ENCODE measurements around the gene GRIK2. TPM values are rescaled to one million over a fixed set of nuclear protein-coding genes. Genes with fewer than 3 reads are reported as not detected.

GRIK2 gene
- total and polyA plus RNA-seq, 2 of the 4 experiments (the other 2 are of a cell fraction): 8.2 to 15.2 TPM

- no peak overlapping the region for H4K91ac ChIP-seq (ENCODE audit: insufficient read depth, low read depth, low read length)
- H4K20me1 ChIP-seq (ENCODE audit: insufficient read depth, low read length): no peaks in the 10 kb centered on the region
- no peaks in the 10 kb centered on the region for H3K36me3 ChIP-seq (ENCODE audit: control insufficient read depth, insufficient read depth, low read length)
- BruUV-seq (replicated peaks): no TSS peak
- intact Hi-C loops (cut with micrococcal nuclease) (no loop called here), in situ Hi-C loops (cut with MboI; ENCODE audit: low sequenced_read_pairs) (no loop called here), dilution Hi-C loops (cut with HindIII; ENCODE audit: low sequenced_read_pairs, unreplicated experiment) (no loop called here)
- H3K56ac ChIP-seq (ENCODE audit: extremely low read depth, insufficient read depth, low read length): no peak overlapping the region
- no peaks in the 10 kb centered on the region for H3K9me1 ChIP-seq (ENCODE audit: insufficient read depth, low read length)
- no peak overlapping the region for H4K5ac ChIP-seq (ENCODE audit: low read depth, low read length)
- POLR2A ChIA-PET (ENCODE audit: unreplicated experiment): interaction anchor here (0.5 kb wide), 1 partner anchor 731 kb away, joined by 3 read pairs; no protein-coding TSS in a partner anchor
- no peak overlapping the region for H2AFZ ChIP-seq (replicated peaks; ENCODE audit: low read length, poor library complexity)
- no peaks in the 10 kb centered on the region for H3K4me1 ChIP-seq (ENCODE audit: control insufficient read depth, insufficient read depth, low read length)
- no peak overlapping the region for H2BK15ac ChIP-seq (ENCODE audit: low read depth, low read length)
- DNase-seq (no peak), ATAC-seq (ENCODE audit: low read depth) (no peak)
- H2BK5ac ChIP-seq (ENCODE audit: low read depth, low read length, poor library complexity, severe bottlenecking): no peak overlapping the region
- H3K9me3 ChIP-seq (ENCODE audit: control insufficient read depth, insufficient read depth, low read length): no peaks in the 10 kb centered on the region
- no peak overlapping the region for H2BK20ac ChIP-seq (ENCODE audit: low read depth, low read length)
- H3K4me2 ChIP-seq (ENCODE audit: low read depth, low read length): no peak overlapping the region
- CTCF ChIA-PET: interaction anchor here (0.6 to 1.8 kb wide), 2 partner anchors 10 to 312 kb away, joined by 4 to 5 read pairs; no protein-coding TSS in a partner anchor
- no CpG with 5 or more reads among the region's 6 CpGs for WGBS, 2 experiments (ENCODE audit: extremely low coverage in 2 of 2, insufficient read length in 1 of 2)
- TF ChIP-seq MAZ (IDR thresholded peaks at IDR 0.05; ENCODE audit: borderline replicate concordance, low read depth, low read length) (no peak), RFX5 (IDR thresholded peaks at IDR 0.05; ENCODE audit: low read depth, low read length) (no peak), POLR2A (IDR thresholded peaks at IDR 0.05; ENCODE audit: low read depth, low read length) (no peak), MAFK (IDR thresholded peaks at IDR 0.05; ENCODE audit: low read depth, low read length) (no peak), RAD21 (IDR thresholded peaks at IDR 0.05; ENCODE audit: low read length) (no peak), MXI1 (IDR thresholded peaks at IDR 0.05; ENCODE audit: borderline replicate concordance, low read depth, low read length) (no peak), CHD1 (IDR thresholded peaks at IDR 0.05; ENCODE audit: low read depth, low read length) (no peak)
- no peak overlapping the region for H2BK120ac ChIP-seq (ENCODE audit: low read depth, low read length)
- no peaks in the 10 kb centered on the region for H3K79me1 ChIP-seq (ENCODE audit: low read depth in 1 of 2, low read length in 2 of 2)
- H4K8ac ChIP-seq (ENCODE audit: low read depth in 2 of 2, low read length in 2 of 2): no peak overlapping the region
- H2AK9ac ChIP-seq (replicated peaks; ENCODE audit: low read depth, low read length, poor library complexity): no peak overlapping the region
- no peak overlapping the region for H3K4ac ChIP-seq (ENCODE audit: low read depth, low read length)
- no peak overlapping the region for H2AK5ac ChIP-seq (ENCODE audit: low read depth, low read length)
- H3K4me3 ChIP-seq (ENCODE audit: insufficient read depth, low read depth, low read length): no peak overlapping the region
- no peaks in the 10 kb centered on the region for H3K27me3 ChIP-seq (ENCODE audit: control insufficient read depth, insufficient read depth, low read length)
- no peak overlapping the region for H3K9ac ChIP-seq (ENCODE audit: low read depth, low read length)
- no peak overlapping the region for H3K14ac ChIP-seq (replicated peaks; ENCODE audit: low read depth, low read length)
- H3K27ac ChIP-seq (ENCODE audit: insufficient read depth, low read length): no peak overlapping the region
- H3K23ac ChIP-seq (ENCODE audit: low read depth, low read length): no peak overlapping the region
- H3K18ac ChIP-seq (ENCODE audit: low read depth, low read length): no peak overlapping the region
These were observed 514.1 kb downstream of the GRIK2 start for GRCh38 chr6:101907356-101908217.

Data from IMR-90 (cell line).